HCT116 (cell line): ENCODE results near the gene RPP21. TPM values are rescaled to one million over a fixed set of nuclear protein-coding genes. Genes with fewer than 3 reads are reported as not detected.

Source experiments
- ATAC-seq: fragments of 200-7000 bp; cut with Tn5 transposase; 2 replicates; pipeline ENCODE4 v1.9.1; 2020; ENCODE audit warnings: mild to moderate bottlenecking, moderate library complexity
- Bru-seq: library from RNA; stranded (reverse); fragments of 400-500 nt; gene quantifications from one replicate; lab custom pipeline; 2021; lab: Mats Ljungman, UMichigan
- BruChase-seq, 2 experiments: library from RNA; stranded (reverse); fragments of 400-500 nt; gene quantifications; one replicate each; lab custom pipeline; 2021; lab: Mats Ljungman, UMichigan
- BruUV-seq: library from RNA; stranded (reverse); fragments of 400-500 nt; replicated peaks from 2 replicates; lab custom pipeline; 2021; lab: Mats Ljungman, UMichigan
- CTCF ChIA-PET: fragments of 300-600 bp; sonication (Branson Sonifier 250); formaldehyde crosslinking; loops from one replicate; lab custom pipeline; 2021; ENCODE audit warnings: antibody characterized with exemption; lab: Charles Lee
- POLR2A ChIA-PET: fragments of 300-600, 350-600 bp; sonication (Branson Sonifier 250); formaldehyde crosslinking; loops from one replicate; lab custom pipeline; 2021; ENCODE audit warnings: antibody characterized with exemption; lab: Charles Lee
- RAD21 ChIA-PET, 2 experiments: fragments of 300-600 bp; sonication (Branson Sonifier 250); formaldehyde crosslinking; loops; one replicate each; lab custom pipeline; 2023; ENCODE audit warnings: low total read pairs in 2 of 2; ENCODE audit not compliant: uncharacterized antibody in 2 of 2, unreplicated experiment in 2 of 2, low non-redundant PET in 1 of 2; lab: Charles Lee
- DNase-seq: peaks from one replicate; pipeline ENCODE4 v3.0.0-alpha.2; 2010; ENCODE audit warnings: low read depth, low spot score
- H2AFZ ChIP-seq: fragments of 200-600 bp; shearing (Covaris generic), sonication (generic); 2 replicates; pipeline ENCODE4 v1.6.1; 2017; ENCODE audit warnings: low read depth, mixed run types, mixed read lengths, antibody characterized with exemption, low read length; ENCODE audit not compliant: poor library complexity, severe bottlenecking
- H3K27ac ChIP-seq: 2 replicates; pipeline ENCODE4 v1.5.1; 2012; ENCODE audit warnings: low read depth, low read length
- H3K27me3 ChIP-seq: fragments of 200-600 bp; sonication (generic); 2 replicates; pipeline ENCODE4 v1.6.1; 2016; ENCODE audit warnings: mixed run types, low read length, mixed read lengths; ENCODE audit not compliant: insufficient read depth
- H3K36me3 ChIP-seq, 2 experiments: fragments of 200-500 bp in 1 of 2; fragments of 200-600 bp in 1 of 2; sonication (Bioruptor generic) in 1 of 2; sonication (generic) in 1 of 2; 2 replicates each; pipeline versions ENCODE4 v1.5.1 to v1.6.1; 2014 to 2016; ENCODE audit warnings: low read length in 2 of 2, inconsistent platforms in 1 of 2, mixed read lengths in 1 of 2, mixed run types in 1 of 2; ENCODE audit not compliant: insufficient read depth in 2 of 2, control insufficient read depth in 1 of 2
- H3K4me1 ChIP-seq, 2 experiments: fragments of 200-600 bp in 1 of 2; sonication (generic) in 1 of 2; 2 replicates each; pipeline versions ENCODE4 v1.5.1 to v1.6.1; 2012 to 2017; ENCODE audit warnings: low read length in 2 of 2, inconsistent platforms in 1 of 2, mild to moderate bottlenecking in 1 of 2, mixed read lengths in 1 of 2, mixed run types in 1 of 2, moderate library complexity in 1 of 2; ENCODE audit not compliant: insufficient read depth in 2 of 2, control insufficient read depth in 1 of 2
- H3K4me2 ChIP-seq: fragments of 200-600 bp; sonication (generic); 2 replicates; pipeline ENCODE4 v1.6.1; 2017; ENCODE audit warnings: mixed run types, low read length, mixed read lengths
- H3K4me3 ChIP-seq, 2 experiments: fragments of 200-600 bp in 1 of 2; sonication (generic) in 1 of 2; replicated peaks in 1 of 2; 2 replicates each; pipeline ENCODE4 v1.5.1; 2011 to 2016; ENCODE audit warnings: low read length in 2 of 2, control low read depth in 1 of 2, low read depth in 1 of 2, mild to moderate bottlenecking in 1 of 2, mixed read lengths in 1 of 2, mixed run types in 1 of 2
- H3K79me2 ChIP-seq: fragments of 200-600 bp; sonication (generic); 2 replicates; pipeline ENCODE4 v1.6.1; 2017; ENCODE audit warnings: mild to moderate bottlenecking, mixed run types, low read length, moderate library complexity, mixed read lengths; ENCODE audit not compliant: insufficient read depth
- H3K9ac ChIP-seq: fragments of 200-600 bp; sonication (generic); 2 replicates; pipeline ENCODE4 v1.6.1; 2016; ENCODE audit warnings: low read length, mixed read lengths
- H3K9me2 ChIP-seq: fragments of 200-600 bp; sonication (generic), shearing (Covaris generic); 2 replicates; pipeline ENCODE4 v1.6.1; 2017; ENCODE audit warnings: mixed run types, mild to moderate bottlenecking, moderate library complexity; ENCODE audit not compliant: insufficient read depth
- H3K9me3 ChIP-seq, 2 experiments: fragments of 200-500 bp in 1 of 2; fragments of 200-600 bp in 1 of 2; sonication (Bioruptor generic) in 1 of 2; sonication (generic) in 1 of 2; 2 replicates each; pipeline ENCODE4 v1.6.1; 2014 to 2017; ENCODE audit warnings: low read length in 2 of 2, mixed read lengths in 2 of 2, inconsistent platforms in 1 of 2, low read depth in 1 of 2, mild to moderate bottlenecking in 1 of 2, mixed run types in 1 of 2, moderate library complexity in 1 of 2; ENCODE audit not compliant: control insufficient read depth in 1 of 2, insufficient read depth in 1 of 2
- H4K20me1 ChIP-seq: fragments of 200-600 bp; sonication (generic), shearing (Covaris generic); 2 replicates; pipeline ENCODE4 v1.6.1; 2017; ENCODE audit warnings: mixed run types, mild to moderate bottlenecking, moderate library complexity; ENCODE audit not compliant: insufficient read depth
- CEBPB ChIP-seq: IDR thresholded peaks from 2 replicates; pipeline ENCODE4 v1.6.1; 2012; ENCODE audit warnings: low read depth
- CTCF ChIP-seq, 3 experiments: fragments of 200-600 bp in 1 of 3; sonication (generic) in 1 of 3; IDR thresholded peaks in 2 of 3; conservative IDR thresholded peaks in 1 of 3; 2 replicates each; pipeline ENCODE4 v1.5.1; 2012 to 2017; ENCODE audit warnings: low read depth in 2 of 3, low read length in 2 of 3, antibody characterized with exemption in 1 of 3, borderline replicate concordance in 1 of 3, control low read depth in 1 of 3, mild to moderate bottlenecking in 1 of 3, mixed read lengths in 1 of 3, mixed run types in 1 of 3, moderate library complexity in 1 of 3; ENCODE audit not compliant: insufficient read depth in 1 of 3
- EGR1 ChIP-seq: IDR thresholded peaks from 2 replicates; pipeline ENCODE4 v1.6.1; 2012; ENCODE audit warnings: low read depth
- MAX ChIP-seq: IDR thresholded peaks from 2 replicates; pipeline ENCODE4 v1.6.1; 2012
- POLR2A ChIP-seq: IDR thresholded peaks from 2 replicates; pipeline ENCODE4 v1.7.0; 2011; ENCODE audit warnings: borderline replicate concordance; ENCODE audit not compliant: insufficient read depth, insufficient read length; ENCODE audit errors: extremely low read depth
- POLR2AphosphoS5 ChIP-seq: IDR thresholded peaks from 2 replicates; pipeline ENCODE4 v1.6.1; 2011; ENCODE audit warnings: mild to moderate bottlenecking, low read depth, low read length, moderate library complexity
- REST ChIP-seq: IDR thresholded peaks from 2 replicates; pipeline ENCODE4 v1.6.1; 2012; ENCODE audit warnings: low read depth
- SIN3A ChIP-seq: IDR thresholded peaks from 2 replicates; pipeline ENCODE4 v1.6.1; 2012; ENCODE audit warnings: low read depth
- SP1 ChIP-seq: IDR thresholded peaks from 2 replicates; pipeline ENCODE4 v1.6.1; 2012; ENCODE audit warnings: low read depth
- YY1 ChIP-seq: IDR thresholded peaks from 2 replicates; pipeline ENCODE4 v1.6.1; 2011; ENCODE audit warnings: low read length, low read depth, moderate library complexity, mild to moderate bottlenecking; ENCODE audit not compliant: insufficient replicate concordance; ENCODE audit errors: extremely low read depth
- ZBTB33 ChIP-seq: IDR thresholded peaks from 2 replicates; pipeline ENCODE4 v1.6.1; 2011; ENCODE audit warnings: mild to moderate bottlenecking, low read length, moderate library complexity; ENCODE audit not compliant: insufficient replicate concordance; ENCODE audit errors: extremely low read depth
- ZFX ChIP-seq: fragments of 450-650 bp; IDR thresholded peaks from 2 replicates; pipeline ENCODE4 v1.6.1; 2017
- intact Hi-C: fragments of 100-400 bp; cut with micrococcal nuclease; formaldehyde crosslinking; loops from 2 replicates; pipeline ENCODE4 v1.10.0; 2022
- long read RNA-seq: library from polyadenylated mRNA; unstranded; transcript quantifications from one replicate; pipeline ENCODE4 v2.0.0, GENCODE V29; 2021; ENCODE audit not compliant: unreplicated experiment
- polyA plus RNA-seq: library from polyadenylated mRNA; unstranded; fragments of >200 nt; gene quantifications from 2 replicates; pipeline ENCODE4 v1.2.1, GENCODE V29; 2012; ENCODE audit warnings: missing spikeins
- total RNA-seq: library from RNA; stranded (reverse); gene quantifications from one replicate; pipeline ENCODE4 v1.2.1, GENCODE V29; 2021; ENCODE audit not compliant: unreplicated experiment

The RPP21 gene
- total RNA-seq (70.4 TPM), Bru-seq, nascent RNA (percentile 74 among the genes with signal in this experiment), BruChase-seq, experiment 1, labeled RNA remaining after a 6-hour chase (percentile 94 among the genes with signal in this experiment), BruChase-seq, experiment 2, labeled RNA remaining after a 2-hour chase (percentile 87 among the genes with signal in this experiment)
- 126 and 143 TPM in 2 replicates for polyA plus RNA-seq
- long read RNA-seq, transcript RPP21-221 (4 exons, 594 nt): minor isoform, 11 of 52 reads
- long read RNA-seq, transcript RPP21-224 (5 exons, 525 nt): major isoform, 31 of 52 reads
- long read RNA-seq, partial matches to known transcripts: 3 of 52 reads
- long read RNA-seq, other reads (novel, unspliced or antisense): 5 of 52 reads

GRCh38 chr6:30344868-30345671 lies at the start of gene RPP21:
Gene RPP21 (plus strand): TSS chr6:30345156. CDS start chr6:30345172, 16 bp downstream.
- peak within 1 kb of the TSS; percentile 92 for H3K9ac ChIP-seq
- BruUV-seq: TSS peak; percentile 49
- ChIA-PET CTCF (no interaction called here), POLR2A (no interaction called here), RAD21 (no interaction called here)
- no peaks in the 10 kb centered on the region for H3K27me3 ChIP-seq
- intact Hi-C loops: no loop called here
- peaks cover 7 to 12% of the 10 kb centered on the region in 2 experiments; a peak in 3 of 4 replicates for H3K36me3 ChIP-seq
- H3K4me3 ChIP-seq: peak within 1 kb of the TSS; percentile 81 to 86
- TF ChIP-seq SIN3A (peak; percentile 78), REST (no peak), ZBTB33 (peak; percentile 76), CEBPB (no peak), POLR2AphosphoS5 (peak; percentile 93), CTCF (IDR thresholded peaks at IDR 0.05 in 2 of 3, conservative IDR thresholded peaks at IDR 0.05 in 1 of 3; ENCODE audit: borderline replicate concordance in 1 of 3, insufficient read depth in 1 of 3, low read depth in 2 of 3, low read length in 2 of 3) (no peak), EGR1 (no peak), SP1 (peak; percentile 33), ZFX (peak; percentile 89), MAX (peak; percentile 84), YY1 (peak; percentile 90), POLR2A (peak; percentile 85)
- ATAC-seq: peak; percentile 96
- peak; percentile 52 for DNase-seq
- H2AFZ ChIP-seq: peak within 1 kb of the TSS; percentile 17
- H3K4me1 ChIP-seq: peaks cover 3 to 16% of the 10 kb centered on the region in 2 experiments; a peak in 2 of 4 replicates
- no peaks in the 10 kb centered on the region for H4K20me1 ChIP-seq
- H3K4me2 ChIP-seq: peak within 1 kb of the TSS; percentile 86
- peak within 1 kb of the TSS; percentile 78 for H3K27ac ChIP-seq
- no peaks in the 10 kb centered on the region for H3K9me2 ChIP-seq
- peaks cover 10% of the 10 kb centered on the region for H3K79me2 ChIP-seq
- H3K9me3 ChIP-seq: no peaks in the 10 kb centered on the region
